ENCODE results near the gene CRLF1. TPM values are rescaled to one million over a fixed set of nuclear protein-coding genes. Genes with fewer than 3 reads are reported as not detected.
A peak's percentile ranks its signal among the peaks of the same experiment; 100 is the strongest.

Gene CRLF1
- total and polyA plus RNA-seq, 2 donors (not counting 1 experiment from before 2014, with no cell fraction given): not detected

GRCh38 chr19:18587962-18588610 lies 18.5 kb downstream of the CRLF1 start:
- Histone ChIP-seq H3K9me3 (ENCODE audit: control extremely low read depth in 1 of 3, control insufficient read depth in 2 of 3, insufficient read depth in 1 of 3, low read length in 2 of 3) (no peaks in the 10 kb centered on the region), H3K4me2 (replicated peaks; ENCODE audit: low read depth, low read length, poor library complexity, severe bottlenecking) (peak overlapping the region; percentile 96), H3K27ac (ENCODE audit: low read length in 2 of 2) (peak overlapping the region; percentile 71 to 73), H4K20me1 (ENCODE audit: control insufficient read depth, insufficient read depth, low read length, poor library complexity, severe bottlenecking) (peaks cover 10% of the 10 kb centered on the region), H2AFZ (ENCODE audit: insufficient read depth, low read depth, low read length, poor library complexity, severe bottlenecking) (peak overlapping the region; percentile 89), H3K9ac (ENCODE audit: low read length) (peak overlapping the region; percentile 73), H3K27me3 (replicated peaks in 1 of 4; ENCODE audit: control extremely low read depth in 1 of 4, control insufficient read depth in 3 of 4, insufficient read depth in 4 of 4, low read length in 3 of 4) (no peaks in the 10 kb centered on the region), H3K36me3 (replicated peaks in 1 of 2; ENCODE audit: control extremely low read depth in 1 of 2, control insufficient read depth in 1 of 2, extremely low read depth in 1 of 2, insufficient read depth in 2 of 2, low read length in 1 of 2) (peaks cover 0 to 6% of the 10 kb centered on the region in 2 experiments), H3K79me2 (ENCODE audit: control insufficient read depth, insufficient read depth, low read length) (no peaks in the 10 kb centered on the region), H3K4me3 (ENCODE audit: control extremely low read depth in 1 of 5, extremely low read depth in 1 of 5, insufficient read depth in 1 of 5, low read depth in 2 of 5, low read length in 4 of 5) (peak overlapping the region; percentile 46 to 92 (median 77)), H3K4me1 (ENCODE audit: control insufficient read depth in 2 of 2, insufficient read depth in 2 of 2, low read length in 2 of 2) (peaks cover 18 to 39% of the 10 kb centered on the region in 2 donors)
- TF ChIP-seq EZH2 (IDR thresholded peaks at IDR 0.05; ENCODE audit: borderline replicate concordance, insufficient read depth, low read depth, low read length, poor library complexity, severe bottlenecking) (no peak), CTCF (IDR thresholded peaks at IDR 0.05) (no peak)
- WGBS (ENCODE audit: insufficient coverage): 17% methylated on average over 9 of the region's 16 CpGs
- Mint-ChIP-seq H3K4me3 (peak overlapping the region; percentile 76), H3K4me1 (peaks cover 28% of the 10 kb centered on the region), H3K27me3 (no peaks in the 10 kb centered on the region), H3K27ac (peak overlapping the region; percentile 64), H3K9me3 (ENCODE audit: insufficient read depth) (no peaks in the 10 kb centered on the region)
- POLR2A ChIA-PET: interaction anchor here (0.7 to 3.0 kb wide), 7 partner anchors 17 to 331 kb away, joined by 3 to 12 read pairs (median 7); partner anchors contain the start of genes COPE, DDX49, KXD1 and UBA52
- DNase-seq: peak; percentile 35
- intact Hi-C loops (cut with micrococcal nuclease): loop anchor here (1.0 to 5.0 kb wide), 4 partner anchors 17 to 331 kb away; partner anchors contain the start of genes COPE, DDX49, FKBP8 and UBA52
- no peak for ATAC-seq (ENCODE audit: low read depth)
- CTCF ChIA-PET: interaction anchor here (0.7 to 3.3 kb wide), 15 partner anchors 7 to 332 kb away, joined by 3 to 32 read pairs (median 4); partner anchors contain the start of genes COPE, DDX49 and UBA52

DNA sequence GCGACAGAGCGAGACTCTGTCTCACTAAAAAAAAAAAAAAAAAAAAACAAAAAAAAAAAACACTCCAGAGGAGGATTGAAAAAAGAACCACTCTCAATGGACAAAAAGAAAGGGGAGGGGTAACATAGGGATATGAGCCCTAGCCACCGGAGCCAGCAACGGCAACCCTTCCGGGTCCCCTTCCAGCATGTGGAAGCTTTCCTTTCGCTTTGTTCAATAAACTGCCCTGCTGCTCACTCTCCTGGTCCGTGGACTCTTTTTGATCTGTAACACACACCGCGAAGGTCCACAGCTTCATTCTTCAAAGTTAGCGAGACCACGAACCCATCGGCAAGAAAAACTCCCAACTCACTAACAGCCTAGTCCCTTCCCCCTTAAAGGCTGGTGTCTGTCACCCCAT lies 19.0 kb downstream of the CRLF1 start:
- peak overlapping the region; percentile 71 to 73 for H3K27ac ChIP-seq (ENCODE audit: low read length in 2 of 2)
- Mint-ChIP-seq H3K4me1 (peaks cover 28% of the 10 kb centered on the region), H3K27ac (no peak overlapping the region), H3K4me3 (peak overlapping the region; percentile 55), H3K27me3 (no peaks in the 10 kb centered on the region), H3K9me3 (ENCODE audit: insufficient read depth) (no peaks in the 10 kb centered on the region)
- TF ChIP-seq EZH2 (IDR thresholded peaks at IDR 0.05; ENCODE audit: borderline replicate concordance, insufficient read depth, low read depth, low read length, poor library complexity, severe bottlenecking) (no peak), CTCF (IDR thresholded peaks at IDR 0.05) (no peak)
- no peaks in the 10 kb centered on the region for H3K79me2 ChIP-seq (ENCODE audit: control insufficient read depth, insufficient read depth, low read length)
- ChIA-PET CTCF (interaction anchor here (0.7 to 3.3 kb wide), 9 partner anchors 16 to 260 kb away, joined by 3 to 32 read pairs (median 3); partner anchors contain the start of gene UBA52), POLR2A (interaction anchor here (0.7 to 3.0 kb wide), 2 partner anchors 16 to 84 kb away, joined by 9 read pairs; partner anchors contain the start of gene UBA52)
- H3K4me3 ChIP-seq (ENCODE audit: control extremely low read depth in 1 of 5, extremely low read depth in 1 of 5, insufficient read depth in 1 of 5, low read depth in 2 of 5, low read length in 4 of 5): no peak overlapping the region
- H2AFZ ChIP-seq (ENCODE audit: insufficient read depth, low read depth, low read length, poor library complexity, severe bottlenecking): peak overlapping the region; percentile 89
- H3K27me3 ChIP-seq (replicated peaks in 1 of 4; ENCODE audit: control extremely low read depth in 1 of 4, control insufficient read depth in 3 of 4, insufficient read depth in 4 of 4, low read length in 3 of 4): no peaks in the 10 kb centered on the region
- H3K4me2 ChIP-seq (replicated peaks; ENCODE audit: low read depth, low read length, poor library complexity, severe bottlenecking): peak overlapping the region; percentile 96
- peaks cover 0 to 6% of the 10 kb centered on the region in 2 experiments for H3K36me3 ChIP-seq (replicated peaks in 1 of 2; ENCODE audit: control extremely low read depth in 1 of 2, control insufficient read depth in 1 of 2, extremely low read depth in 1 of 2, insufficient read depth in 2 of 2, low read length in 1 of 2)
- no peak overlapping the region for H3K9ac ChIP-seq (ENCODE audit: low read length)
- no peak for ATAC-seq (ENCODE audit: low read depth)
- no peak for DNase-seq
- H4K20me1 ChIP-seq (ENCODE audit: control insufficient read depth, insufficient read depth, low read length, poor library complexity, severe bottlenecking): peaks cover 10% of the 10 kb centered on the region
- 89% methylated on average over 10 of the region's 12 CpGs for WGBS (ENCODE audit: insufficient coverage)
- H3K9me3 ChIP-seq (ENCODE audit: control extremely low read depth in 1 of 3, control insufficient read depth in 2 of 3, insufficient read depth in 1 of 3, low read length in 2 of 3): no peaks in the 10 kb centered on the region
- intact Hi-C loops (cut with micrococcal nuclease): loop anchor here (5.0 kb wide), 1 partner anchor 45 kb away; the partner anchor contains the start of gene FKBP8
- peaks cover 18 to 39% of the 10 kb centered on the region in 2 donors for H3K4me1 ChIP-seq (ENCODE audit: control insufficient read depth in 2 of 2, insufficient read depth in 2 of 2, low read length in 2 of 2)

Measured in B cell (primary cell).